GM21529 (cell line): ENCODE results near the gene CSMD2.

Source experiments
- ATAC-seq: cut with Tn5 transposase; IDR thresholded peaks from one replicate; pipeline ENCODE4 v1.9.1; 2021; ENCODE audit not compliant: unreplicated experiment

The CSMD2 gene

GRCh38 chr1:33970148-33970825, 194.7 kb downstream of the CSMD2 start:
- ATAC-seq = no peak

- no peak for ATAC-seq
Observed at GRCh38 chr1:33966346-33967141, 198.5 kb downstream of the CSMD2 start.

GRCh38 chr1:33965086-33965485, 199.9 kb downstream of the CSMD2 start:
- ATAC-seq = no peak

DNA sequence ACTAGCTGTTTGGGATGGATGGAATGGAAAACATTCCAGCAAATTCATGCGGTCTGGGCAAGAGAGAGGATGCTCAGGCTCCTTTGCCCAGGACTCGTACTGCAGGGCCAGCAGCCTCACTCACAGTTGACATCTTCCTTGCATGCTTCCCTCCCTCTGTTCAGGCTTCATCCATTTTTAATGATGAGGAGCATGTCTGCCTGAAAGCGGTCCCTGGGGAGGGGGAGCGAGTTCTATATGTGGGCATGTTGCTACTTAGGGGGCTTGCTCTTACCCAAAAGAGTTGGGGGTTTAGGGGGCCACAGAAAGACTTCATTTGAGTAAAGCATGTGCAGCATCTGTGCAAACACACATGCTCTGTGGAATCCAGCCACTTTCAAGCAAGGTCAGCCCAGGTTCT, 203.0 kb downstream of the CSMD2 start:
- no peak for ATAC-seq

GRCh38 chr1:33960188-33960895, 204.7 kb downstream of the CSMD2 start:
- ATAC-seq = no peak

DNA sequence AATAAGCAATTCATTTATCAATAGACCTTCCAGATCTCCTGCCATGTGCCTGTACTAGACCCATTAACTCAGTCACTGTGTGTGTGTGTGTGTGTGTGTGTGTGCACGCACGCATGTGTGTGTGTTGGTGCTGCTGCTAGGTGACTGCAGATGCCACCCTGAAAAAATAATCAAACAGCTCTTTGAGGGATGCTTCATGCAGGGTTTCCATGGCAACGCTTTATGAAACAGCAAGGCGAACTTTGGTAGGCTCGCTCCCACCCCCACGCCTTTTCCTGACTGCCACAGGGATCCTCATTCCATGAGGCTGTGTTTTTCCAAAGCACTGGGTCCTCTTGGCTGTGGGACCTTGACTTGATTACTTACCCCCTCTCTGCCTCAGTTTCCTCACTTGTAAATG, 207.2 kb downstream of the CSMD2 start:
- no peak for ATAC-seq

GRCh38 chr1:33955096-33955495, 209.9 kb downstream of the CSMD2 start:
- ATAC-seq = no peak

GRCh38 chr1:33949570-33949969, 215.5 kb downstream of the CSMD2 start:
- ATAC-seq = no peak

GRCh38 chr1:33948291-33948690, 216.7 kb downstream of the CSMD2 start:
- ATAC-seq = no peak

DNA sequence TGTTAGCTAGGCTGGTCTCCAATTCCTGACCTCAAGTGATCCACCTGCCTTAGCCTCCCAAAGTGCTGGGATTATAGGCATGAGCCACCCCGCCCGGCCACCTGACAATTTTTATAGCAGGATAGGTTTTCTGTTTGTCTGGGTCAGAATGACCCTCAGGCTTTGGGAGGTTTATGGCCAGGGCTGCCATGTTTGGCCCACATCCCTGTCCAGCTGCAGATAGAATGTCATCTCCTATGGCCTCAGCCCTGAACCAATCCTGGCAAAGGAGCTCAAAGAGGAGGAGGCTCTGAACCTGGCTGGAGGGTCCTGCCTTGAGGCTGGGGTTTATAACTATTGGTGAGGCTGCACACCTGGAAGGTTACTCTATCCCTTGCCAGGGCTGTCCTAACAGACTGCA, 218.2 kb downstream of the CSMD2 start:
- no peak for ATAC-seq

DNA sequence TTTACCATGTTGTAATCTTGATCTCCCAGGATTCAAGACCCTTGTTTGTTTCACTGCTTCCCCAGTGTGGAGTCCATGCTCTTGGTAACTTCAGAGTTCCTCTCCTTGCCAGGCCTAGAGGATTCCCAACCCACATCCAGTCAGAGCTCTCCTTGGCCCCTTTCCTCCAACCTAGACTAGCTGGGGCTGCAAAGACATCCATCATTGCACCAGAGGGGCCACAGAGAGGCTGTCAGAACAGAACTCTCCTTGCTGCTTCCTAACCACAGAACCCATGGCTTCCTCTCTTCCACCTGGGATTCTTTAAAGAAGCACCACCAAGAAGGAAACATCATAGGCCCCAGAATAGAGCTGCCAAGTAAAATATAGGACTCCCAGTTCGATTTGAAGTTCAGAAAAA, 220.2 kb downstream of the CSMD2 start:
- no peak for ATAC-seq

GRCh38 chr1:33943978-33944377, 221.1 kb downstream of the CSMD2 start:
- no peak for ATAC-seq

GRCh38 chr1:33932871-33933270, 232.2 kb downstream of the CSMD2 start:
- ATAC-seq = no peak

GRCh38 chr1:33931111-33931475, 233.9 kb downstream of the CSMD2 start:
- ATAC-seq = no peak

GRCh38 chr1:33930346-33931110, 234.5 kb downstream of the CSMD2 start:
- ATAC-seq = no peak

DNA sequence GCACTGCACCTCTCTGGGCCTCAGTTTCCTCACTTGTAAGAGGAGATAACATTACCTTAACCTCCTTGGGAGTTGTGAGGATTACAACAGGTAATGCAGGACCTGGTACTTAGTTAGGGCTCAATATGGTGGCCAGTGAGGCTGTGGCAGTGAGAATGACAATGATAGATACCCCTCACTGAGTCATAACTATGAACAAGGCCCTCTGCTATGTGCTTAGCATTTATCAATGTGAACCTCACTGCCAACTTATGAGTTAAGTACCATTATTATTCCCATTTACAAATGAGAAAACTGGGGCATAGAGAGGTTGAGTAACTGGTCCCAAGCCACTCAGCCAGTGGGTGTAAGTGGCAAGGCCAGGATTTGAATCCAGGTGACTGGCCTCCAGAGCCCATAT, 236.8 kb downstream of the CSMD2 start:
- no peak for ATAC-seq

GRCh38 chr1:33927721-33928120, 237.3 kb downstream of the CSMD2 start:
- ATAC-seq = no peak

DNA sequence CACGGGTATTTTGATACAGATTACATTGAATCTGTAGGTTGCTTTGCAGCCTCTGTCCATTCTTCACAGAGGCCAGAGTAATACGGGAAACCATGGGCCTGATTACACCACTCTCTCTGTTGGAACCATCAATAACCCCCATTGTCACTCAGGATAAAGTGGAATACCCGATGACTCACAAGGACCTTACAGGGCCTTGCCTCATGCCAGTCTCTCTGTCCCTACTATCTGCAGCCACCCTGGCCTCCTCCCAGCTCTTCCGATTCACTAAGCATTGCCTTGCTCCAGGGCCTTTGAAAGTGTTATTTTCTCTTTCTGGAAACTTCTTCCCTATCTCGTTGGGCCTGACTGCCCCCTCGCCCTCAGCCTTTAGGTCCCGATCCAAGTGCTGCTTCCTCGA, 239.4 kb downstream of the CSMD2 start:
- ATAC-seq = no peak

DNA sequence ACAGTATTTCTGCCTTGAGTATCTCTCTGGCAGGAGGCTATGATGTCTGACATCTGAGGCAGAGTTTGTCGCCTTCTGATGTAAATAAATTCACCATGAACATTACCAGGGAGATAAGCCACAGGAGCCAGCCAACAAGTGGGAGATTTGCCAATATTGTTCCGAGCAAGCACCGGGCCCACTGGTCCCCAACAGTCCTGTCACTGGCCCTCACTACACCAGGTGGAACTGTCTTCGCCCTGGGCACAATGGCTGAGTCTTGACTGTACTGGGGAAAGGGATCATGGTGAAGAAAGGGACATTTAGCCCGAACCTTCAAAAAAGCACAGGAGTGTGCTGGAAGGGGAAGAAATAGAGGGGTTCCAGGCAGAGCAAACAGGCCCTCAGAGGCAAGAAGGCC, 243.7 kb downstream of the CSMD2 start:
- ATAC-seq = no peak

- ATAC-seq = no peak
Observed at GRCh38 chr1:33918368-33918767, 246.7 kb downstream of the CSMD2 start.

DNA sequence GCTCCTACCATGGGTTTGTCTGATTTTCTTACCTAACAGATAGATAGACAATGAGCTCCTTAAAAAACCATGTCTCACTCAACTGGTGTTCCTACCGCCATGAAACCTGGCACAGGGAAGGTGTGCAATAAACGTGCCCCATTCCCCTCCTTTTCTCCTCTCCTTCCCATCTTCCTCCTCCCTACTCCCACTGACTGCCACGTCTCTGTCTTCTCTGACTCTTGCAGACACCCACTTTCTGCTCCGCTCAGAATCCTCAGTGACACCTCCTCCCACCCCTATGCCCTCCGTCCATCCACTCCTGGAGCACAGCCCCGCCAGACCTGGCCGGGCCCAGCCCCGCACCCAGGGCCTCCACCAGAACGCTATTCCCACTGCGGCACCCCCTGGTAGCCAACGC, 248.2 kb downstream of the CSMD2 start:
- ATAC-seq = no peak
